GM19395 (cell line): ENCODE measurements around the gene SLC12A6.
A peak's percentile ranks its signal among the peaks of the same experiment; 100 is the strongest.
"Not testable (repeated sequence)": the region's sequence is repeated elsewhere in the genome, so short reads cannot be mapped to it uniquely, and the experiment has no call there.

Experiments used
- ATAC-seq: cut with Tn5 transposase; IDR thresholded peaks from one replicate; pipeline ENCODE4 v1.9.1; 2021; ENCODE audit warnings: mild to moderate bottlenecking, moderate library complexity; ENCODE audit not compliant: unreplicated experiment

Gene SLC12A6

GRCh38 chr15:34337557-34338306, at the start of gene SLC12A6:
TSS of gene SLC12A6 (minus strand) at chr15:34337781. CDS start at chr15:34336680, 1,101 bp downstream.
- peak; percentile 69 for ATAC-seq

- not testable (repeated sequence) for ATAC-seq
Observed at GRCh38 chr15:34381829-34382521, 44.4 kb upstream of the SLC12A6 start.

- not testable (repeated sequence) for ATAC-seq
Observed at GRCh38 chr15:34380491-34380890, 42.9 kb upstream of the SLC12A6 start.

- no peak for ATAC-seq
Observed at GRCh38 chr15:34376856-34377255, 39.3 kb upstream of the SLC12A6 start.

GRCh38 chr15:34375541-34375940, 38.0 kb upstream of the SLC12A6 start:
- ATAC-seq, result not testable (repeated sequence)

- ATAC-seq, result no peak
Observed at GRCh38 chr15:34374816-34375215, 37.2 kb upstream of the SLC12A6 start.

GRCh38 chr15:34373951-34374350, 36.4 kb upstream of the SLC12A6 start:
- no peak for ATAC-seq

GRCh38 chr15:34370643-34371042, 33.1 kb upstream of the SLC12A6 start:
- no peak for ATAC-seq

GRCh38 chr15:34370129-34370528, 32.5 kb upstream of the SLC12A6 start:
- no peak for ATAC-seq

GRCh38 chr15:34367101-34368081, 29.8 kb upstream of the SLC12A6 start, which contains the start of gene LPCAT4:
TSS of gene LPCAT4 (minus strand) at chr15:34367196. CDS start at chr15:34367100, 96 bp downstream.
- peak; percentile 71 for ATAC-seq

GRCh38 chr15:34366271-34367065, 28.9 kb upstream of the SLC12A6 start:
- ATAC-seq, result no peak

GRCh38 chr15:34365836-34366235, 28.3 kb upstream of the SLC12A6 start:
- no peak for ATAC-seq

GRCh38 chr15:34365091-34365825, 27.7 kb upstream of the SLC12A6 start:
- no peak for ATAC-seq

GRCh38 chr15:34364041-34364440, 26.5 kb upstream of the SLC12A6 start:
- ATAC-seq, result no peak

- no peak for ATAC-seq
Observed at GRCh38 chr15:34362047-34362773, 24.6 kb upstream of the SLC12A6 start.

GRCh38 chr15:34361278-34361677, 23.7 kb upstream of the SLC12A6 start:
- no peak for ATAC-seq

GRCh38 chr15:34360298-34360697, 22.7 kb upstream of the SLC12A6 start:
- no peak for ATAC-seq

GRCh38 chr15:34359416-34359815, 21.8 kb upstream of the SLC12A6 start:
- ATAC-seq, result no peak

- ATAC-seq, result no peak
Observed at GRCh38 chr15:34358948-34359347, 21.4 kb upstream of the SLC12A6 start.
